ENCODE data around the gene PDE6D. TPM values are rescaled to one million over a fixed set of nuclear protein-coding genes. Genes with fewer than 3 reads are reported as not detected.

Gene PDE6D
- total and polyA plus RNA-seq, 2 donors (not counting 1 experiment from before 2014, with no cell fraction given): 31.9 to 36.5 TPM

- Histone ChIP-seq H3K9ac (ENCODE audit: low read length) (peak overlapping the region; percentile 98), H3K27ac (ENCODE audit: low read length in 2 of 2) (peak overlapping the region; percentile 98 to 99), H4K20me1 (ENCODE audit: control insufficient read depth, insufficient read depth, low read length, poor library complexity, severe bottlenecking) (peaks cover 40% of the 10 kb centered on the region), H2AFZ (ENCODE audit: insufficient read depth, low read depth, low read length, poor library complexity, severe bottlenecking) (peak overlapping the region; percentile 93), H3K79me2 (ENCODE audit: control insufficient read depth, insufficient read depth, low read length) (peaks cover 67% of the 10 kb centered on the region), H3K4me1 (ENCODE audit: control insufficient read depth in 2 of 2, insufficient read depth in 2 of 2, low read length in 2 of 2) (peaks cover 26 to 44% of the 10 kb centered on the region in 2 donors), H3K4me3 (ENCODE audit: control extremely low read depth in 1 of 5, extremely low read depth in 1 of 5, insufficient read depth in 1 of 5, low read depth in 2 of 5, low read length in 4 of 5) (peak overlapping the region; percentile 77 to 99 (median 89)), H3K27me3 (replicated peaks in 1 of 4; ENCODE audit: control extremely low read depth in 1 of 4, control insufficient read depth in 3 of 4, insufficient read depth in 4 of 4, low read length in 3 of 4) (no peaks in the 10 kb centered on the region), H3K9me3 (ENCODE audit: control extremely low read depth in 1 of 3, control insufficient read depth in 2 of 3, insufficient read depth in 1 of 3, low read length in 2 of 3) (no peaks in the 10 kb centered on the region), H3K36me3 (replicated peaks in 1 of 2; ENCODE audit: control extremely low read depth in 1 of 2, control insufficient read depth in 1 of 2, extremely low read depth in 1 of 2, insufficient read depth in 2 of 2, low read length in 1 of 2) (peaks cover 0 to 18% of the 10 kb centered on the region in 2 experiments), H3K4me2 (replicated peaks; ENCODE audit: low read depth, low read length, poor library complexity, severe bottlenecking) (peak overlapping the region; percentile 94)
- intact Hi-C loops (cut with micrococcal nuclease): loop anchor here (1.0 to 2.0 kb wide), 2 partner anchors 20 to 73 kb away; partner anchors contain the start of gene PDE6D
- CTCF ChIA-PET: interaction anchor here (0.7 to 8.2 kb wide), 12 partner anchors 9 to 102 kb away, joined by 3 to 208 read pairs (median 11); no protein-coding TSS in a partner anchor
- DNase-seq (no peak), ATAC-seq (ENCODE audit: low read depth) (peak; percentile 2)
- Mint-ChIP-seq H3K27ac (peak overlapping the region; percentile 100), H3K4me3 (peak overlapping the region; percentile 99), H3K27me3 (no peaks in the 10 kb centered on the region), H3K9me3 (ENCODE audit: insufficient read depth) (no peaks in the 10 kb centered on the region), H3K4me1 (peaks cover 34% of the 10 kb centered on the region)
- TF ChIP-seq EZH2 (IDR thresholded peaks at IDR 0.05; ENCODE audit: borderline replicate concordance, insufficient read depth, low read depth, low read length, poor library complexity, severe bottlenecking) (no peak), CTCF (IDR thresholded peaks at IDR 0.05) (no peak)
- WGBS (ENCODE audit: insufficient coverage): 4% methylated on average over 30 of the region's 30 CpGs
- POLR2A ChIA-PET: interaction anchor here (1.2 to 5.7 kb wide), 9 partner anchors 8 to 102 kb away, joined by 3 to 345 read pairs (median 17); no protein-coding TSS in a partner anchor
Observed at GRCh38 chr2:231707625-231707926, 73.5 kb downstream of the PDE6D start.
